HEK293T (cell line): ENCODE measurements around the gene DOCK7.

Experiments used
- CTCF ChIA-PET: fragments of 350-600 bp; formaldehyde crosslinking; extraction: SDS; loops from one replicate; lab custom pipeline; 2021; ENCODE audit warnings: antibody characterized with exemption, inconsistent platforms; lab: Yijun Ruan, JAX
- POLR2A ChIA-PET: fragments of 350-600 bp; formaldehyde crosslinking; extraction: SDS; loops from one replicate; lab custom pipeline; 2020; ENCODE audit warnings: antibody characterized with exemption, inconsistent platforms; lab: Yijun Ruan, JAX
- DNase-seq: peaks from one replicate; pipeline ENCODE4 v3.0.0; 2012; ENCODE audit warnings: mixed read lengths; ENCODE audit errors: extremely low spot score
- ARNT ChIP-seq: fragments of 450-650 bp; IDR thresholded peaks from 2 replicates; pipeline ENCODE4 v1.6.1; 2017; ENCODE audit warnings: mild to moderate bottlenecking
- BHLHE40 ChIP-seq: fragments of 450-650 bp; IDR thresholded peaks from 2 replicates; pipeline ENCODE4 v1.6.1; 2016; ENCODE audit warnings: mild to moderate bottlenecking, moderate library complexity, borderline replicate concordance
- CTBP1 ChIP-seq: fragments of 450-650 bp; IDR thresholded peaks from 2 replicates; pipeline ENCODE4 v1.6.1; 2016; ENCODE audit warnings: borderline replicate concordance
- ELF4 ChIP-seq: fragments of 450-650 bp; IDR thresholded peaks from 2 replicates; pipeline ENCODE4 v1.6.1; 2017; ENCODE audit warnings: antibody characterized with exemption
- FOXA1 ChIP-seq: fragments of 450-650 bp; IDR thresholded peaks from 2 replicates; pipeline ENCODE4 v1.6.1; 2016; ENCODE audit warnings: mild to moderate bottlenecking
- FOXK2 ChIP-seq: fragments of 450-650 bp; IDR thresholded peaks from 2 replicates; pipeline ENCODE4 v1.6.1; 2016; ENCODE audit warnings: mild to moderate bottlenecking
- FOXM1 ChIP-seq: fragments of 450-650 bp; IDR thresholded peaks from 2 replicates; pipeline ENCODE4 v1.6.1; 2017; ENCODE audit warnings: mild to moderate bottlenecking, borderline replicate concordance
- HDGF ChIP-seq: fragments of 450-650 bp; IDR thresholded peaks from 2 replicates; pipeline ENCODE4 v1.6.1; 2017; ENCODE audit warnings: antibody characterized with exemption, borderline replicate concordance
- L3MBTL2 ChIP-seq: fragments of 450-650 bp; conservative IDR thresholded peaks from 2 replicates; pipeline ENCODE4 v1.6.1; 2016; ENCODE audit warnings: mild to moderate bottlenecking
- LEF1 ChIP-seq: fragments of 450-650 bp; IDR thresholded peaks from 2 replicates; pipeline ENCODE4 v1.6.1; 2017; ENCODE audit warnings: mild to moderate bottlenecking, borderline replicate concordance
- NFRKB ChIP-seq: fragments of 450-650 bp; IDR thresholded peaks from 2 replicates; pipeline ENCODE4 v1.6.1; 2016; ENCODE audit warnings: mild to moderate bottlenecking, moderate library complexity
- PKNOX1 ChIP-seq: fragments of 450-650 bp; IDR thresholded peaks from 2 replicates; pipeline ENCODE4 v1.6.1; 2016
- SP1 ChIP-seq: fragments of 450-650 bp; IDR thresholded peaks from 2 replicates; pipeline ENCODE4 v1.6.1; 2017
- SUZ12 ChIP-seq: fragments of 450-650 bp; IDR thresholded peaks from 2 replicates; pipeline ENCODE4 v1.6.1; 2016; ENCODE audit warnings: mild to moderate bottlenecking
- TARDBP ChIP-seq: fragments of 450-650 bp; IDR thresholded peaks from 2 replicates; pipeline ENCODE4 v1.6.1; 2016
- ZNF384 ChIP-seq: fragments of 450-650 bp; IDR thresholded peaks from 2 replicates; pipeline ENCODE4 v1.6.1; 2016

Gene DOCK7

DNA sequence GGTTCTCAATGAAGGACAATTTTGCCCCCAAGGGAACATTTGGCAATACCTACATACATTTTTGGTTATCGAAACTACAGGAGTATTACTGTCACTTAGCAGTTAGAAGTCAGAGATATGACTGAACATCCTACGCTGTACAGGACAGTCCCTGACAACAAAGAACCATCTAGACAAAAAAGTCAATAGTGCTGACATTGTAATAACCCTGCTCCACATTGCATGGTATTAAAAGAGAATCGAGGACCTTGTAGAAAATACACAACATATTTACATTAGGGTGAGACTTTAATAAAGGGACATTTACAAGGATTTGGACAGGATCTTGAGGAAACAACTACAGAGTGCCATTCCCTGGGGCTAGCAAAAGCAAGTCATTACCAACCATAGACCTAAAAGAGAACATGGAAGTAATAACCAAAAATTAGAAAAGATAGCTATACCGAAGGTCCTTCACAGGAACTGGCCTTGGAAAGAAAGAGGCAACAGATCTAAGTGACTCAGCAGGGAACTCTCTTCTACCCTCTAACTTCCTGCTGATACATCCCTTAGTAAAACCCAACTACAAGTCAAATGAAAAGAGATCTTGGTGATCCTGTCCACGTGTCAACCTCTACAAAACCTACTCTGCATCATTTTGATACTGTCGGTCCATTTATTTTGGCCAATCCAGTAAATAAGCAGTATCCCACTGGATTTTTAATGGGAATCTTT lies 50.6 kb downstream of the DOCK7 start:
- no peak for DNase-seq
- POLR2A ChIA-PET = no interaction called here

GRCh38 chr1:62628506-62628905 lies 59.7 kb downstream of the DOCK7 start:
- DNase-seq = no peak
- no peak for TF ChIP-seq L3MBTL2
- no peak for TF ChIP-seq ARNT
- no peak for TF ChIP-seq CTBP1
- no peak for TF ChIP-seq HDGF
- no peak for TF ChIP-seq FOXA1
- TF ChIP-seq NFRKB = no peak
- TF ChIP-seq SUZ12 = no peak
- no peak for TF ChIP-seq SP1
- no peak for TF ChIP-seq FOXM1
- TF ChIP-seq LEF1 = no peak
- no peak for TF ChIP-seq FOXK2
- TF ChIP-seq BHLHE40 = no peak
- no peak for TF ChIP-seq ZNF384
- TF ChIP-seq TARDBP = no peak
- TF ChIP-seq PKNOX1 = no peak
- CTCF ChIA-PET = no interaction called here
- POLR2A ChIA-PET = no interaction called here

More for the DNA sequence above, 50.6 kb downstream of the DOCK7 start:
- TF ChIP-seq NFRKB (no peak), LEF1 (no peak), HDGF (no peak), BHLHE40 (no peak)
- CTCF ChIA-PET = no interaction called here

- TF ChIP-seq SP1 (no peak), CTBP1 (no peak), ARNT (no peak), HDGF (no peak), ZNF384 (no peak), L3MBTL2 (no peak), FOXM1 (no peak), FOXK2 (no peak), FOXA1 (no peak), ELF4 (no peak), TARDBP (no peak), PKNOX1 (no peak), LEF1 (no peak)
- ChIA-PET POLR2A (no interaction called here), CTCF (no interaction called here)
- DNase-seq = no peak
Observed at GRCh38 chr1:62625415-62625814, 62.8 kb downstream of the DOCK7 start.

DNA sequence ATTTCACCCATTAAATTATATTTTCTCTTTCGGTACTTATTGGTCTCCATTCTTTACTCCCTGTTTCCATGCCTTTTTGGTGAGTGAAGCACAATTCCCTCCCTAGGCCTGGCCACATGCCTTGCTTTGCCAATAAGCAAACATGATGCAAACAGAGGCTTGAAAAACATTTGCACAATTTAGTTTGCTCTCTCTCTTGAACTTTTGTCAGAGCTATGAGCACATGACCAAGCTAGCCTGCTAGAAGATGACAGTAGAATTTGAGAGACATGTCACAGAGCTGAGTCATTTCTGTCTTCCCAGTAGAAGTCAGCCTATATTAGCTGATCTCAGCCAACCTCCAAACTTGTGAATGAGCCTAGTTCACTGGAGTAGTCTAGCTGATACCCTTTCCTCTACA lies 66.3 kb downstream of the DOCK7 start:
- CTCF ChIA-PET = no interaction called here
- POLR2A ChIA-PET = no interaction called here
- DNase-seq = no peak
- TF ChIP-seq PKNOX1 (no peak), ELF4 (no peak), NFRKB (no peak), LEF1 (no peak), FOXK2 (no peak), SUZ12 (no peak), FOXA1 (no peak), ZNF384 (no peak)

- no peak for TF ChIP-seq TARDBP
- TF ChIP-seq L3MBTL2 = no peak
- TF ChIP-seq CTBP1 = no peak
- TF ChIP-seq PKNOX1 = no peak
- TF ChIP-seq SP1 = no peak
- TF ChIP-seq SUZ12 = no peak
- TF ChIP-seq ZNF384 = no peak
- no peak for TF ChIP-seq BHLHE40
- TF ChIP-seq ELF4 = no peak
- no peak for TF ChIP-seq FOXK2
- no peak for TF ChIP-seq FOXM1
- ChIA-PET POLR2A (no interaction called here), CTCF (no interaction called here)
- no peak for DNase-seq
Observed at GRCh38 chr1:62613890-62614289, 74.3 kb downstream of the DOCK7 start.

DNA sequence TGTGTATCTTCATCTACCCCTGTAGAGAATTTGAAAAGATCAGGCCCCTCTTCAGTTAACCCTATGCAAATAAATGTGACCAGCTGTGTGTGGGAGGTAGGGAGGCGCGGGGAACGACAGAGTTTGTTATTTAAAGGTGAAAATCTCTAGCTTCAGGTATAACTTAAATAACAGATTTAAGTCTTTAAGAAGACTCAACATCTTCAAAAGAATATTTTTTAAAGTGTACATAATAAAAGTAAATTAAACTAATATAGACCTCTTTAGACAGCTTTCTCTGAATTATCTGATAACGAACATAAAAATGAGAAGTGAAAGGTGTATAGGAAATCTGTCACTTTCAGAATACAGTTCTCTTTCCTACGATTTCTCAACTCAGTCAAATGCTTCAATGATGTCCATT lies 74.9 kb downstream of the DOCK7 start:
- TF ChIP-seq LEF1 (no peak), ARNT (no peak), FOXA1 (no peak), FOXM1 (no peak), FOXK2 (no peak), SP1 (no peak), SUZ12 (no peak), ELF4 (no peak), CTBP1 (no peak), HDGF (no peak), ZNF384 (no peak), BHLHE40 (no peak), L3MBTL2 (no peak), TARDBP (no peak), NFRKB (no peak), PKNOX1 (no peak)
- no peak for DNase-seq
- ChIA-PET CTCF (no interaction called here), POLR2A (no interaction called here)
